Stimulated activated CD8-positive, alpha-beta memory T cell treated with anti-CD3 and anti-CD28 coated beads, Interleukin-7, amount 100 ng/mL, for 4 hours (primary cell): Measurements from ENCODE around the gene DMRTC1.
"Not testable (repeated sequence)": the region's sequence is repeated elsewhere in the genome, so short reads cannot be mapped to it uniquely, and the experiment has no call there.

Experiments
- DNase-seq, 2 donors: peaks; one replicate each; pipeline ENCODE4 v3.0.0-alpha.2; 2020; ENCODE audit warnings: low read depth in 2 of 2

The DMRTC1 gene

GRCh38 chrX:72943819-72944169 is at the start of gene DMRTC1:
DMRTC1 (minus strand) TSS chrX:72943837; CDS start chrX:72875694, 68,143 bp downstream.
- not testable (repeated sequence) for DNase-seq

- DNase-seq = not testable (repeated sequence)
Observed at GRCh38 chrX:72980894-72981469, 37.3 kb upstream of the DMRTC1 start.

- not testable (repeated sequence) for DNase-seq
Observed at GRCh38 chrX:72974885-72975284, 31.2 kb upstream of the DMRTC1 start.

GRCh38 chrX:72971859-72972258 is 28.2 kb upstream of the DMRTC1 start:
- DNase-seq = not testable (repeated sequence)

- DNase-seq = not testable (repeated sequence)
Observed at GRCh38 chrX:72959971-72960370, 16.3 kb upstream of the DMRTC1 start.

- DNase-seq = not testable (repeated sequence)
Observed at GRCh38 chrX:72943035-72943818, 410 bp downstream of the DMRTC1 start.

- DNase-seq = not testable (repeated sequence)
Observed at GRCh38 chrX:72942272-72942671, 1.4 kb downstream of the DMRTC1 start.

GRCh38 chrX:72937906-72938305 is 5.7 kb downstream of the DMRTC1 start, which contains the start of gene FAM236A:
FAM236A (plus strand) TSS chrX:72938206; CDS start chrX:72938263, 57 bp downstream.
- DNase-seq = not testable (repeated sequence)

GRCh38 chrX:72936882-72937455 is 6.7 kb downstream of the DMRTC1 start:
- not testable (repeated sequence) for DNase-seq

GRCh38 chrX:72936455-72936854 is 7.2 kb downstream of the DMRTC1 start:
- DNase-seq = not testable (repeated sequence)

GRCh38 chrX:72932283-72932682 is 11.4 kb downstream of the DMRTC1 start:
- DNase-seq = not testable (repeated sequence)

- not testable (repeated sequence) for DNase-seq
Observed at GRCh38 chrX:72916096-72916495, 27.5 kb downstream of the DMRTC1 start.

GRCh38 chrX:72912315-72912714 is 31.3 kb downstream of the DMRTC1 start, which contains the start of gene FAM236C:
FAM236C (plus strand) TSS chrX:72912615; CDS start chrX:72912715, 100 bp downstream.
- not testable (repeated sequence) for DNase-seq

GRCh38 chrX:72889740-72890139 is 53.9 kb downstream of the DMRTC1 start:
- not testable (repeated sequence) for DNase-seq

- DNase-seq = not testable (repeated sequence)
Observed at GRCh38 chrX:72882898-72883297, 60.7 kb downstream of the DMRTC1 start.

GRCh38 chrX:72837532-72837931 is 106.1 kb downstream of the DMRTC1 start:
- DNase-seq = not testable (repeated sequence)

- not testable (repeated sequence) for DNase-seq
Observed at GRCh38 chrX:72830701-72831100, 112.9 kb downstream of the DMRTC1 start.
